ENCODE data around the gene PSMD1. TPM values are rescaled to one million over a fixed set of nuclear protein-coding genes. Genes with fewer than 3 reads are reported as not detected.

Gene PSMD1
- total and polyA plus RNA-seq, 2 of the 8 experiments (the other 6 are each of a cell fraction or from before 2014, with no cell fraction given): 179 to 272 TPM

DNA sequence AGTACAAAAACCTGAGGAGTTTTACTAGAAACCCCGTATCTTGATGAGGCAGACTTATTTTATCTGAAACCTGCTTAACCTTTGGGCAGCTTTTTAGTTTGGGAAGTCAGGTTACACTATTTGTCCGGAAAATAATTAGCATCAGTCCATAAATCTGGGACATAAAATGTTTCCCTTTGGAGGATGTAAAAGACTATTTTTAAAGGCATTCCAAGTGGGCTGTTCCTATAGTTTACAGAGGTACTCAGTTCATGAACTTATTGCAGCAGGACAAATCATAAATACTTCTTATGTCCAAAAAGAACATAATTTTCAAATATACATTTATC is 61.9 kb downstream of the PSMD1 start (continued):
- TF ChIP-seq, protein P1, sequence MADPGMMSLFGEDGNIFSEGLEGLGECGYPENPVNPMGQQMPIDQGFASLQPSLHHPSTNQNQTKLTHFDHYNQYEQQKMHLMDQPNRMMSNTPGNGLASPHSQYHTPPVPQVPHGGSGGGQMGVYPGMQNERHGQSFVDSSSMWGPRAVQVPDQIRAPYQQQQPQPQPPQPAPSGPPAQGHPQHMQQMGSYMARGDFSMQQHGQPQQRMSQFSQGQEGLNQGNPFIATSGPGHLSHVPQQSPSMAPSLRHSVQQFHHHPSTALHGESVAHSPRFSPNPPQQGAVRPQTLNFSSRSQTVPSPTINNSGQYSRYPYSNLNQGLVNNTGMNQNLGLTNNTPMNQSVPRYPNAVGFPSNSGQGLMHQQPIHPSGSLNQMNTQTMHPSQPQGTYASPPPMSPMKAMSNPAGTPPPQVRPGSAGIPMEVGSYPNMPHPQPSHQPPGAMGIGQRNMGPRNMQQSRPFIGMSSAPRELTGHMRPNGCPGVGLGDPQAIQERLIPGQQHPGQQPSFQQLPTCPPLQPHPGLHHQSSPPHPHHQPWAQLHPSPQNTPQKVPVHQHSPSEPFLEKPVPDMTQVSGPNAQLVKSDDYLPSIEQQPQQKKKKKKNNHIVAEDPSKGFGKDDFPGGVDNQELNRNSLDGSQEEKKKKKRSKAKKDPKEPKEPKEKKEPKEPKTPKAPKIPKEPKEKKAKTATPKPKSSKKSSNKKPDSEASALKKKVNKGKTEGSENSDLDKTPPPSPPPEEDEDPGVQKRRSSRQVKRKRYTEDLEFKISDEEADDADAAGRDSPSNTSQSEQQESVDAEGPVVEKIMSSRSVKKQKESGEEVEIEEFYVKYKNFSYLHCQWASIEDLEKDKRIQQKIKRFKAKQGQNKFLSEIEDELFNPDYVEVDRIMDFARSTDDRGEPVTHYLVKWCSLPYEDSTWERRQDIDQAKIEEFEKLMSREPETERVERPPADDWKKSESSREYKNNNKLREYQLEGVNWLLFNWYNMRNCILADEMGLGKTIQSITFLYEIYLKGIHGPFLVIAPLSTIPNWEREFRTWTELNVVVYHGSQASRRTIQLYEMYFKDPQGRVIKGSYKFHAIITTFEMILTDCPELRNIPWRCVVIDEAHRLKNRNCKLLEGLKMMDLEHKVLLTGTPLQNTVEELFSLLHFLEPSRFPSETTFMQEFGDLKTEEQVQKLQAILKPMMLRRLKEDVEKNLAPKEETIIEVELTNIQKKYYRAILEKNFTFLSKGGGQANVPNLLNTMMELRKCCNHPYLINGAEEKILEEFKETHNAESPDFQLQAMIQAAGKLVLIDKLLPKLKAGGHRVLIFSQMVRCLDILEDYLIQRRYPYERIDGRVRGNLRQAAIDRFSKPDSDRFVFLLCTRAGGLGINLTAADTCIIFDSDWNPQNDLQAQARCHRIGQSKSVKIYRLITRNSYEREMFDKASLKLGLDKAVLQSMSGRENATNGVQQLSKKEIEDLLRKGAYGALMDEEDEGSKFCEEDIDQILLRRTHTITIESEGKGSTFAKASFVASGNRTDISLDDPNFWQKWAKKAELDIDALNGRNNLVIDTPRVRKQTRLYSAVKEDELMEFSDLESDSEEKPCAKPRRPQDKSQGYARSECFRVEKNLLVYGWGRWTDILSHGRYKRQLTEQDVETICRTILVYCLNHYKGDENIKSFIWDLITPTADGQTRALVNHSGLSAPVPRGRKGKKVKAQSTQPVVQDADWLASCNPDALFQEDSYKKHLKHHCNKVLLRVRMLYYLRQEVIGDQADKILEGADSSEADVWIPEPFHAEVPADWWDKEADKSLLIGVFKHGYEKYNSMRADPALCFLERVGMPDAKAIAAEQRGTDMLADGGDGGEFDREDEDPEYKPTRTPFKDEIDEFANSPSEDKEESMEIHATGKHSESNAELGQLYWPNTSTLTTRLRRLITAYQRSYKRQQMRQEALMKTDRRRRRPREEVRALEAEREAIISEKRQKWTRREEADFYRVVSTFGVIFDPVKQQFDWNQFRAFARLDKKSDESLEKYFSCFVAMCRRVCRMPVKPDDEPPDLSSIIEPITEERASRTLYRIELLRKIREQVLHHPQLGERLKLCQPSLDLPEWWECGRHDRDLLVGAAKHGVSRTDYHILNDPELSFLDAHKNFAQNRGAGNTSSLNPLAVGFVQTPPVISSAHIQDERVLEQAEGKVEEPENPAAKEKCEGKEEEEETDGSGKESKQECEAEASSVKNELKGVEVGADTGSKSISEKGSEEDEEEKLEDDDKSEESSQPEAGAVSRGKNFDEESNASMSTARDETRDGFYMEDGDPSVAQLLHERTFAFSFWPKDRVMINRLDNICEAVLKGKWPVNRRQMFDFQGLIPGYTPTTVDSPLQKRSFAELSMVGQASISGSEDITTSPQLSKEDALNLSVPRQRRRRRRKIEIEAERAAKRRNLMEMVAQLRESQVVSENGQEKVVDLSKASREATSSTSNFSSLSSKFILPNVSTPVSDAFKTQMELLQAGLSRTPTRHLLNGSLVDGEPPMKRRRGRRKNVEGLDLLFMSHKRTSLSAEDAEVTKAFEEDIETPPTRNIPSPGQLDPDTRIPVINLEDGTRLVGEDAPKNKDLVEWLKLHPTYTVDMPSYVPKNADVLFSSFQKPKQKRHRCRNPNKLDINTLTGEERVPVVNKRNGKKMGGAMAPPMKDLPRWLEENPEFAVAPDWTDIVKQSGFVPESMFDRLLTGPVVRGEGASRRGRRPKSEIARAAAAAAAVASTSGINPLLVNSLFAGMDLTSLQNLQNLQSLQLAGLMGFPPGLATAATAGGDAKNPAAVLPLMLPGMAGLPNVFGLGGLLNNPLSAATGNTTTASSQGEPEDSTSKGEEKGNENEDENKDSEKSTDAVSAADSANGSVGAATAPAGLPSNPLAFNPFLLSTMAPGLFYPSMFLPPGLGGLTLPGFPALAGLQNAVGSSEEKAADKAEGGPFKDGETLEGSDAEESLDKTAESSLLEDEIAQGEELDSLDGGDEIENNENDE (IDR thresholded peaks at IDR 0.05; ENCODE audit: insufficient replicate concordance, low read length): no peak
- no peak for TF ChIP-seq YY1 (IDR thresholded peaks at IDR 0.05; ENCODE audit: low read depth, low read length)
- TF ChIP-seq SP4 (IDR thresholded peaks at IDR 0.05; ENCODE audit: low read length): no peak
- no peak for TF ChIP-seq FOSL1 (IDR thresholded peaks at IDR 0.05; ENCODE audit: insufficient read depth, low read depth, low read length)
- no peak for TF ChIP-seq CTBP2 (IDR thresholded peaks at IDR 0.05; ENCODE audit: borderline replicate concordance, insufficient read depth, insufficient read length, low read length)
- TF ChIP-seq KDM5A (IDR thresholded peaks at IDR 0.05; ENCODE audit: low read length): no peak
- no peak for TF ChIP-seq EGR1 (IDR thresholded peaks at IDR 0.05; ENCODE audit: borderline replicate concordance, low read depth, low read length)
- no peak for TF ChIP-seq CBX8 (IDR thresholded peaks at IDR 0.05; ENCODE audit: borderline replicate concordance, low read depth, low read length)
- TF ChIP-seq POU5F1 (IDR thresholded peaks at IDR 0.05; ENCODE audit: low read depth, low read length): no peak
- no peak for TF ChIP-seq KDM4A (IDR thresholded peaks at IDR 0.05; ENCODE audit: low read depth, low read length, severe bottlenecking)
- no peak for TF ChIP-seq HDAC2 (IDR thresholded peaks at IDR 0.05; ENCODE audit: borderline replicate concordance in 1 of 2, low read depth in 2 of 2, low read length in 2 of 2)
- no peak for TF ChIP-seq CBX5 (IDR thresholded peaks at IDR 0.05; ENCODE audit: low read depth, low read length)
